ENCODE measurements around the gene DISP3.
A peak's percentile ranks its signal among the peaks of the same experiment; 100 is the strongest.

DISP3 gene

DNA sequence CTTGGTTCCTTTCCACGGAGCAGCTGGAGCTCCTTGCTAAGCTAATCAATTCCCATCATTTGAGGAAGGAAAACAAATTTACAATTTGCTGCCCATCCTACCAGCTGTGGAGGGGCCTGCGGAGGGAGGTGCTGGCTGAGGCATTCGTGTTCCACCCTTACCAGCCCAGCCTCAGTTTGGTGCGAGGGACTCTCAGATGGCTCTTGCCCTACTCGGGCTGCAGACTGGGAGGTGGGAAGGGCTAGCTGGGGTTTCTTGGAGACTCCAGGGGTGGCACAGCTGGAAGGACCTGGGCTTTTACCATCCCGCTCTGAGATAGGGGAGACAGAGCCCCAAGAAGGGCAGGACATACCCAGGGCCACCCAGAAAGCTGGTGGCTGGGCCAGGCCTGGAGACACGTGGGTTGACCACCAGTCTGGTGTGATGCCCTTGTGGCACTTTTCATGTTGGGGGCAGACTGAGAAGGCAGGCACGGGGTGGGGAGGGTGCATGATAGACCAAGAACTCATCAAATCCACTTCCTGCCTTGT, 17.7 kb downstream of the DISP3 start:
- no peak for TF ChIP-seq ZNF274 (IDR thresholded peaks at IDR 0.05; ENCODE audit: low read depth, low read length)
- Histone ChIP-seq H3K36me3 (ENCODE audit: insufficient read depth, insufficient read length, low read length) (no peaks in the 10 kb centered on the region), H3K9me3 (ENCODE audit: insufficient read depth, low read length) (peaks cover 3% of the 10 kb centered on the region; the same call in 1 of the 2 replicates), H3K4me1 (ENCODE audit: insufficient read depth, insufficient read length) (peaks cover 9% of the 10 kb centered on the region), H3K27me3 (ENCODE audit: insufficient read depth, insufficient read length) (no peaks in the 10 kb centered on the region), H3K4me3 (ENCODE audit: insufficient read length, low read depth) (no peak overlapping the region), H3K9ac (ENCODE audit: insufficient read length, low read depth) (no peak overlapping the region)
- DNase-seq (ENCODE audit: low read depth, low spot score) = no peak

DNA sequence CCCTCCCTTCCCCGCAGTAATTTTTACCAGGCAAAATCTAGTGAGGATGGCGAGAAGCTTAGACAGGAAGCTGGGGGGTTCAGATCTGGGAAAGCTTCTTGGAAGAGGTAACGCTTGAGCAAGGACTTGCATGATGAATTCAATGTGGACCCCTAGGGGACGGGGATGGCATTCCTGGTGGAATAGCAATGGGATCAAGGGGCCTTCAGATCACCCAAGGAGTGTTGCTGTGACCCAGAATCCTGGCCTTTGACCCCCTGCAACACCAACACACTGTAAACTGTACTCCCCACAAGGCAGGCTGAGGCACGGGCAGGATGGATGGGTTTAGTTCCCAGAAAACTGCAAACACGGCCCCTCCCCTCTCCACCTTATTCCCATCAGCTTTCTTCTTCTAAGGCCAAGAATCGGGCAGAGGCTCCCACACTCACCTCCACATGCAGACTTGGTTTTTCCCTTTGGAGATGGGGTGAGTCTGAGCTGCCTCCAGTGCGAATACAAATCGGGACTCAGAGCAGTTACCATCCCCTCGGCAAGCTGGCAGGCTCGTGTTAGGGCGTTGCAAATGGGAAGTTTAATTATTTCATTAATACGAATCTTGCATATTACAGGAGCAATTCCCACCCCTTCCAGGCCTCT, 20.1 kb downstream of the DISP3 start:
- peaks cover 22% of the 10 kb centered on the region; the same call in 1 of the 2 replicates for H3K9me3 ChIP-seq (ENCODE audit: insufficient read depth, low read length)
- H3K9ac ChIP-seq (ENCODE audit: insufficient read length, low read depth) = no peak overlapping the region
- peak; percentile 8 for DNase-seq (ENCODE audit: low read depth, low spot score)
- no peak for TF ChIP-seq SUZ12 (IDR thresholded peaks at IDR 0.05; ENCODE audit: extremely low read depth, insufficient read depth, insufficient read length)
- no peak for TF ChIP-seq YY1 (IDR thresholded peaks at IDR 0.05; ENCODE audit: insufficient read depth, insufficient read length)
- no peak for TF ChIP-seq ZNF274 (IDR thresholded peaks at IDR 0.05; ENCODE audit: low read depth, low read length)
- H3K4me1 ChIP-seq (ENCODE audit: insufficient read depth, insufficient read length) = peaks cover 9% of the 10 kb centered on the region
- no peak overlapping the region for H3K4me3 ChIP-seq (ENCODE audit: insufficient read length, low read depth)
- H3K27me3 ChIP-seq (ENCODE audit: insufficient read depth, insufficient read length) = no peaks in the 10 kb centered on the region
- no peaks in the 10 kb centered on the region for H3K36me3 ChIP-seq (ENCODE audit: insufficient read depth, insufficient read length, low read length)

DNA sequence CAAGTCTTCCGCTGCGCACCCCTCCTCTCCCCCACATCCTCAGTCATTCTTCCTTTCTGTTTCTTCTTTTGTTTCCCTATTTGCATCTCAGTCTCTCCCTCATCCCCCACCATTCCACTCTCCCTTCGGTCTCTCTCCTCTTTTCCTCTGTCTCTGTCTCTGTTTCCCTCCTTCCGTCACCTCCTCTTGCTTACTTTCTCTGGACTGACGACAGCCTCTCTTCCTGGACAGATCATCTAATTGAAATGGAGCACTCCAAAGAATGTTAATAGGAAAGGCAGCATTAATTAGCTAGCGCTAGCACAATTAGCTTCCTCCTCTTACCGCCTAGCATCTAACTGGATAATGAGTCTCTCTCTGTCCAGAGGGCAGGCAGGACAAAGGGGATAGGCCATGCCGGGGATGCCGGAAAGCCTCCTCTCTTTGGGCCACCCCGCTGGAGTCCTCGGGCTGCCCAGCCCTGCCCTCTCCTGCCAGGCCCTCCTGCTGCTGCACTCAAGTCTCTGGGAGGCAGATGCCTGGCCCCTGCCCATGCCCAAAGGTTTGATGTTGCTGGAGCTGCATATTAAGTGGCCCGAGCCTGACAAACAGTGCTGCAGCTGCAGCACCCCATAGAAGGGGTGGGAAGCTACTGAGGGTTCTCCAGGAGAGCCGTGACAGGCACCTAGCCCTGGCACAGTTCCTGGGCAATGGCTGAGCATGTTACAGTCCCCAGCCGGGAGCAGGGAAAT, 20.8 kb downstream of the DISP3 start:
- Histone ChIP-seq H3K9ac (ENCODE audit: insufficient read length, low read depth) (no peak overlapping the region), H3K27me3 (ENCODE audit: insufficient read depth, insufficient read length) (no peaks in the 10 kb centered on the region), H3K36me3 (ENCODE audit: insufficient read depth, insufficient read length, low read length) (no peaks in the 10 kb centered on the region), H3K4me1 (ENCODE audit: insufficient read depth, insufficient read length) (peaks cover 9% of the 10 kb centered on the region), H3K9me3 (ENCODE audit: insufficient read depth, low read length) (peaks cover 28% of the 10 kb centered on the region; the same call in 1 of the 2 replicates), H3K4me3 (ENCODE audit: insufficient read length, low read depth) (no peak overlapping the region)
- peak; percentile 25 for DNase-seq (ENCODE audit: low read depth, low spot score)
- TF ChIP-seq SUZ12 (IDR thresholded peaks at IDR 0.05; ENCODE audit: extremely low read depth, insufficient read depth, insufficient read length) = no peak
- no peak for TF ChIP-seq YY1 (IDR thresholded peaks at IDR 0.05; ENCODE audit: insufficient read depth, insufficient read length)
- TF ChIP-seq ZNF274 (IDR thresholded peaks at IDR 0.05; ENCODE audit: low read depth, low read length) = no peak

DNA sequence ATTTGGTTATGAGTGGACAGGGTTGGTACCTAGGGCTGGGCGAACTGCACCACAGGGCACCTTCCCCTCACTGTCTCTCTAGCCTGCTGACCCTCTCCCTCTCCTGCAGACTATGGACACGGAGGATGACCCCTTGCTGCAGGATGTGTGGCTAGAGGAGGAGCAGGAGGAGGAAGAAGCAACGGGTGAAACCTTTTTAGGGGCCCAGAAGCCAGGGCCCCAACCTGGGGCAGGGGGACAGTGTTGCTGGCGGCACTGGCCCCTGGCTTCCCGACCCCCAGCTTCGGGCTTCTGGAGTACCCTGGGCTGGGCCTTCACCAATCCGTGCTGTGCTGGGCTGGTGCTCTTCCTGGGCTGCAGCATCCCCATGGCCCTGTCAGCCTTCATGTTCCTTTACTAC, 21.9 kb downstream of the DISP3 start:
- peaks cover 40% of the 10 kb centered on the region for H3K9me3 ChIP-seq (ENCODE audit: insufficient read depth, low read length)
- no peaks in the 10 kb centered on the region for H3K27me3 ChIP-seq (ENCODE audit: insufficient read depth, insufficient read length)
- no peak overlapping the region for H3K9ac ChIP-seq (ENCODE audit: insufficient read length, low read depth)
- no peak for TF ChIP-seq ZNF274 (IDR thresholded peaks at IDR 0.05; ENCODE audit: low read depth, low read length)
- no peak for TF ChIP-seq SUZ12 (IDR thresholded peaks at IDR 0.05; ENCODE audit: extremely low read depth, insufficient read depth, insufficient read length)
- no peak for TF ChIP-seq YY1 (IDR thresholded peaks at IDR 0.05; ENCODE audit: insufficient read depth, insufficient read length)
- peaks cover 9% of the 10 kb centered on the region for H3K4me1 ChIP-seq (ENCODE audit: insufficient read depth, insufficient read length)
- no peak for DNase-seq (ENCODE audit: low read depth, low spot score)
- H3K36me3 ChIP-seq (ENCODE audit: insufficient read depth, insufficient read length, low read length) = peaks cover 5% of the 10 kb centered on the region
- no peak overlapping the region for H3K4me3 ChIP-seq (ENCODE audit: insufficient read length, low read depth)

DNA sequence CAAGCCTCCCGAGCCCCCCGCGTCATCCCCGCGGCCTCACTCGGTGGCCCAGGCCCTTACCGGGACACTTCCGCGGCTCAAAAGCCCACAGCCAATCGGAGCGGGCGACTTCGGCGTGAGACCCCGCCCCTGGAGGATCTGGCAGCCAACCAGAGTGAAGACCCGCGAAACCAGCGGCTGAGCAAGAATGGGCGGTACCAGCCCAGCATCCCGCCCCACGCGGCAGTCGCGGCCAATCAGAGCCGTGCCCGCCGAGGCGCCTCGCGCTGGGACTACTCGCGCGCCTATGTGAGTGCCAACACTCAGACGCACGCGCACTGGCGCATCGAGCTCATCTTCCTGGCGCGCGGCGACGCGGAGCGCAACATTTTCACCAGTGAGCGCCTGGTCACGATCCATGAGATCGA, 22.5 kb downstream of the DISP3 start:
- no peak for DNase-seq (ENCODE audit: low read depth, low spot score)
- Histone ChIP-seq H3K9me3 (ENCODE audit: insufficient read depth, low read length) (peaks cover 46% of the 10 kb centered on the region), H3K4me1 (ENCODE audit: insufficient read depth, insufficient read length) (peaks cover 9% of the 10 kb centered on the region)

DNA sequence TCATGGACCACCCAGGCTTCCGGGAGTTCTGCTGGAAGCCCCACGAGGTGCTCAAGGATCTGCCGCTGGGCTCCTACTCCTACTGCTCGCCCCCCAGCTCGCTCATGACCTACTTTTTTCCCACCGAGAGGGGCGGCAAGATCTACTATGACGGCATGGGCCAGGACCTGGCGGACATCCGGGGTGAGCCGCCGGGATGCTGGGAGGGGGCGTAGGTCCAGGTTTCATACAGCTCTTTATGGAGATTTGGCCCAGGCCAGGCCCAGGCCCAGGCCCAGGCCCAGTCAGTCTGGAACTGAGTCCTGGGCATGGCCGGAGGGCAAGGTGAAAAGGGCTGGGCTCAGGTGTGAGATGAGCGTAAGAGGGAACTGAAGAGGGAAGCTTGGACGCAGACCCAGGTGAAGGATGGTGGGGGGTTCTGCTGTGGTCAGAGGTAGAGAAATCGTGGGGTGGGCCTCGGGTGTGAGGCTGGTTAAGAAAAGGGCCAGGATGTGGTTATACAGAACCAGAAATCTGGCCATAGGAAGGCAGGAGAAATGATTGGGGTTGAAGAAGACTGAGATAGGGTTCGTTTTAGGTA, 23.0 kb downstream of the DISP3 start:
- TF ChIP-seq YY1 (IDR thresholded peaks at IDR 0.05; ENCODE audit: insufficient read depth, insufficient read length) (no peak), ZNF274 (IDR thresholded peaks at IDR 0.05; ENCODE audit: low read depth, low read length) (no peak), SUZ12 (IDR thresholded peaks at IDR 0.05; ENCODE audit: extremely low read depth, insufficient read depth, insufficient read length) (no peak)
- DNase-seq (ENCODE audit: low read depth, low spot score) = no peak
- Histone ChIP-seq H3K4me1 (ENCODE audit: insufficient read depth, insufficient read length) (peaks cover 9% of the 10 kb centered on the region), H3K36me3 (ENCODE audit: insufficient read depth, insufficient read length, low read length) (peaks cover 5% of the 10 kb centered on the region), H3K9me3 (ENCODE audit: insufficient read depth, low read length) (peaks cover 50% of the 10 kb centered on the region), H3K9ac (ENCODE audit: insufficient read length, low read depth) (no peak overlapping the region), H3K27me3 (ENCODE audit: insufficient read depth, insufficient read length) (no peaks in the 10 kb centered on the region), H3K4me3 (ENCODE audit: insufficient read length, low read depth) (no peak overlapping the region)

More for the DNA sequence above, 22.5 kb downstream of the DISP3 start:
- Histone ChIP-seq H3K36me3 (ENCODE audit: insufficient read depth, insufficient read length, low read length) (peaks cover 5% of the 10 kb centered on the region), H3K4me3 (ENCODE audit: insufficient read length, low read depth) (no peak overlapping the region), H3K9ac (ENCODE audit: insufficient read length, low read depth) (no peak overlapping the region), H3K27me3 (ENCODE audit: insufficient read depth, insufficient read length) (no peaks in the 10 kb centered on the region)
- no peak for TF ChIP-seq YY1 (IDR thresholded peaks at IDR 0.05; ENCODE audit: insufficient read depth, insufficient read length)
- TF ChIP-seq ZNF274 (IDR thresholded peaks at IDR 0.05; ENCODE audit: low read depth, low read length) = no peak
- TF ChIP-seq SUZ12 (IDR thresholded peaks at IDR 0.05; ENCODE audit: extremely low read depth, insufficient read depth, insufficient read length) = no peak

DNA sequence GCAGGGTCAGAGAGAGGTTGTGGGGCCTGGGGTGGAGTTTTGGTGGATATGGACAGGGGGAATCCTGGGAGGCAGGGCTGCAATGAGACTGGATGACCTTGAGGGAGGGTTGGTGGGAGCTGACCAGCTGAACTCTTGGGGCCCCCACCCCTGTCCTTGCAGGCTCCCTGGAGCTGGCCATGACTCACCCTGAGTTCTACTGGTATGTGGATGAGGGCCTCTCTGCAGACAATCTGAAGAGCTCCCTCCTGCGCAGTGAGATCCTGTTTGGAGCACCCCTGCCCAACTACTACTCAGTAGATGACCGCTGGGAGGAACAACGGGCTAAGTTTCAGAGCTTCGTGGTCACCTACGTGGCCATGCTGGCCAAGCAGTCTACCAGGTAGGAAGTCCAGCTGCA, 23.6 kb downstream of the DISP3 start:
- Histone ChIP-seq H3K27me3 (ENCODE audit: insufficient read depth, insufficient read length) (no peaks in the 10 kb centered on the region), H3K4me1 (ENCODE audit: insufficient read depth, insufficient read length) (peaks cover 9% of the 10 kb centered on the region), H3K9me3 (ENCODE audit: insufficient read depth, low read length) (peaks cover 53% of the 10 kb centered on the region), H3K9ac (ENCODE audit: insufficient read length, low read depth) (no peak overlapping the region), H3K36me3 (ENCODE audit: insufficient read depth, insufficient read length, low read length) (peaks cover 5% of the 10 kb centered on the region), H3K4me3 (ENCODE audit: insufficient read length, low read depth) (no peak overlapping the region)
- TF ChIP-seq SUZ12 (IDR thresholded peaks at IDR 0.05; ENCODE audit: extremely low read depth, insufficient read depth, insufficient read length) = no peak
- no peak for TF ChIP-seq ZNF274 (IDR thresholded peaks at IDR 0.05; ENCODE audit: low read depth, low read length)
- TF ChIP-seq YY1 (IDR thresholded peaks at IDR 0.05; ENCODE audit: insufficient read depth, insufficient read length) = no peak
- no peak for DNase-seq (ENCODE audit: low read depth, low spot score)

All from NT2/D1 (cell line).